ENCODE measurements around the gene ANGPT4. TPM values are rescaled to one million over a fixed set of nuclear protein-coding genes. Genes with fewer than 3 reads are reported as not detected.

Gene ANGPT4
- polyA plus RNA-seq, 4 donors = 0.01 to 0.70 TPM; not detected in 2

- H3K4me1 ChIP-seq (ENCODE audit: control insufficient read depth in 3 of 3, insufficient read depth in 2 of 3, low read depth in 1 of 3, low read length in 2 of 3) = peaks cover 0 to 14% (median 11%) of the 10 kb centered on the region in 3 donors
- WGBS, 3 donors = 59 to 91% (median 70%) methylated on average over 4 of the region's 4 CpGs
Measured at GRCh38 chr20:824490-824889, 91.6 kb downstream of the ANGPT4 start.

GRCh38 chr20:823574-823902, 92.6 kb downstream of the ANGPT4 start:
- Histone ChIP-seq H3K27ac (ENCODE audit: low read depth in 1 of 3, low read length in 2 of 3) (no peak overlapping the region), H3K27me3 (ENCODE audit: control insufficient read depth in 3 of 3, insufficient read depth in 3 of 3, low read length in 3 of 3) (no peaks in the 10 kb centered on the region), H3K36me3 (ENCODE audit: control insufficient read depth in 3 of 3, insufficient read depth in 2 of 3, low read depth in 1 of 3, low read length in 3 of 3) (no peaks in the 10 kb centered on the region), H3K9me3 (ENCODE audit: control insufficient read depth in 2 of 2, insufficient read depth in 1 of 2, low read depth in 1 of 2, low read length in 1 of 2) (no peaks in the 10 kb centered on the region), H3K4me3 (ENCODE audit: low read depth in 1 of 3, low read length in 3 of 3) (no peak overlapping the region), H3K4me1 (ENCODE audit: control insufficient read depth in 3 of 3, insufficient read depth in 2 of 3, low read depth in 1 of 3, low read length in 2 of 3) (peaks cover 0 to 11% (median 6%) of the 10 kb centered on the region in 3 donors)
- FAIRE-seq = no peak
- DNase-seq = no peak
- WGBS, 3 donors = 54 to 76% (median 69%) methylated on average over 4 of the region's 4 CpGs

More at GRCh38 chr20:824490-824889, 91.6 kb downstream of the ANGPT4 start:
- H3K4me3 ChIP-seq (ENCODE audit: low read depth in 1 of 3, low read length in 3 of 3) = no peak overlapping the region
- no peak overlapping the region for H3K27ac ChIP-seq (ENCODE audit: low read depth in 1 of 3, low read length in 2 of 3)
- H3K27me3 ChIP-seq (ENCODE audit: control insufficient read depth in 3 of 3, insufficient read depth in 3 of 3, low read length in 3 of 3) = no peaks in the 10 kb centered on the region
- no peaks in the 10 kb centered on the region for H3K36me3 ChIP-seq (ENCODE audit: control insufficient read depth in 3 of 3, insufficient read depth in 2 of 3, low read depth in 1 of 3, low read length in 3 of 3)
- FAIRE-seq = no peak
- DNase-seq = no peak
- H3K9me3 ChIP-seq (ENCODE audit: control insufficient read depth in 2 of 2, insufficient read depth in 1 of 2, low read depth in 1 of 2, low read length in 1 of 2) = no peaks in the 10 kb centered on the region

DNA sequence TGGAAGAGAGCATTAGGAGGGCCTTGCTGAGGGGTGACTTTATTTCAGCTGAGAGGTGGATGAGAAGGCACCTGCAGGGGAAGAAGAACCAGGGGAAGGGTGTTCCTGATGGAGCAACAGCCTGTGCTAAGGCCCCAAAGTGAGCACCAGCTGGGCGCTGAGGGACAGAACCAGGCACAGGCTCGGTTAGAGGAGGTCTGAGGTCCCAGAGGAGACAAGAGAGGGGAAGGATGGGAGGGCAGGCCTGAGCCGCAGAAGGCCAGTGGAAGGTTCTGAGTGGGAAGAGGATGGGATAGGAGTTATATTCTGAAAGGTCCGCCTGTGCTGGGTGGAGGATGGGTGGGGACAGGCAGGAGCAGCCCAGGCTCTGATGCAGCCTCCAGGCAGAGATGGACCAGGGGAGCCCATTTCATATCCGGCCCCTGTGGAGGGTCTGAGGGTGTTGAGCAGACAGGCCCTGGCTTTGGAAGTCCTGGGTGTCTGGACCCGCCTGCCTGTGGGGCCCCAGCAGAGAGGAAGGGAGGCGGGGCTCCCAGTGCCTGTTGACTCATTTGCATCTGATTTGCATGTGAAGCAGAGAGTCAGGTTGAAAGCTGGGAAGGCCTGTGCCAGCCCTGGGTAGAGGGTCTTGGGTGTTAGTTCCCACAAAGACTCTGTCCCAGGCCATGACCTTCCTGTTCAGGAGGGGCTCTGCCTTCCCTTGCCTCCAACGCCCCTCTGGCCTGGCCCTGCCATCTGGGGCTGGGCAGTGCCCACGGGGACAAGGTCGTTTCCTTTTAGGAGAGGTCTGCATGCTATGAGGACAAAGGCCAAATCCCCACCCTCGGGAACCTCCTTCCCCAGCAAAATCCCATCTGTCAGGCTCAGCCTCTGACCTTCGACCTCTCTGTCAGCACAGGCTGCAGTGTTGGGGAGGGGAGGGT, 93.2 kb downstream of the ANGPT4 start:
- FAIRE-seq (no peak), DNase-seq (peak; percentile 28 to 82)
- WGBS, 3 donors = 42 to 62% (median 57%) methylated on average over 11 to 12 of the region's 12 CpGs
- H3K27me3 ChIP-seq (ENCODE audit: control insufficient read depth in 3 of 3, insufficient read depth in 3 of 3, low read length in 3 of 3) = no peaks in the 10 kb centered on the region
- peaks cover 0 to 11% (median 6%) of the 10 kb centered on the region in 3 donors for H3K4me1 ChIP-seq (ENCODE audit: control insufficient read depth in 3 of 3, insufficient read depth in 2 of 3, low read depth in 1 of 3, low read length in 2 of 3)
- no peaks in the 10 kb centered on the region for H3K36me3 ChIP-seq (ENCODE audit: control insufficient read depth in 3 of 3, insufficient read depth in 2 of 3, low read depth in 1 of 3, low read length in 3 of 3)
- H3K9me3 ChIP-seq (ENCODE audit: control insufficient read depth in 2 of 2, insufficient read depth in 1 of 2, low read depth in 1 of 2, low read length in 1 of 2) = no peaks in the 10 kb centered on the region
- H3K4me3 ChIP-seq (ENCODE audit: low read depth in 1 of 3, low read length in 3 of 3) = no peak overlapping the region
- H3K27ac ChIP-seq (ENCODE audit: low read depth in 1 of 3, low read length in 2 of 3) = no peak overlapping the region

- no peak overlapping the region for H3K4me3 ChIP-seq (ENCODE audit: low read depth in 1 of 3, low read length in 3 of 3)
- no peaks in the 10 kb centered on the region for H3K27me3 ChIP-seq (ENCODE audit: control insufficient read depth in 3 of 3, insufficient read depth in 3 of 3, low read length in 3 of 3)
- no peak overlapping the region for H3K27ac ChIP-seq (ENCODE audit: low read depth in 1 of 3, low read length in 2 of 3)
- FAIRE-seq (no peak), DNase-seq (no peak)
- WGBS, 3 donors = 87 to 91% (median 88%) methylated on average over 3 of the region's 3 CpGs
- H3K36me3 ChIP-seq (ENCODE audit: control insufficient read depth in 3 of 3, insufficient read depth in 2 of 3, low read depth in 1 of 3, low read length in 3 of 3) = no peaks in the 10 kb centered on the region
- H3K9me3 ChIP-seq (ENCODE audit: control insufficient read depth in 2 of 2, insufficient read depth in 1 of 2, low read depth in 1 of 2, low read length in 1 of 2) = no peaks in the 10 kb centered on the region
- peaks cover 0 to 11% (median 6%) of the 10 kb centered on the region in 3 donors for H3K4me1 ChIP-seq (ENCODE audit: control insufficient read depth in 3 of 3, insufficient read depth in 2 of 3, low read depth in 1 of 3, low read length in 2 of 3)
Measured at GRCh38 chr20:821731-822065, 94.4 kb downstream of the ANGPT4 start.

- no peak for FAIRE-seq
- Histone ChIP-seq H3K4me1 (ENCODE audit: control insufficient read depth in 3 of 3, insufficient read depth in 2 of 3, low read depth in 1 of 3, low read length in 2 of 3) (peaks cover 0 to 11% (median 6%) of the 10 kb centered on the region in 3 donors), H3K4me3 (ENCODE audit: low read depth in 1 of 3, low read length in 3 of 3) (no peak overlapping the region), H3K27ac (ENCODE audit: low read depth in 1 of 3, low read length in 2 of 3) (no peak overlapping the region), H3K27me3 (ENCODE audit: control insufficient read depth in 3 of 3, insufficient read depth in 3 of 3, low read length in 3 of 3) (no peaks in the 10 kb centered on the region), H3K9me3 (ENCODE audit: control insufficient read depth in 2 of 2, insufficient read depth in 1 of 2, low read depth in 1 of 2, low read length in 1 of 2) (no peaks in the 10 kb centered on the region), H3K36me3 (ENCODE audit: control insufficient read depth in 3 of 3, insufficient read depth in 2 of 3, low read depth in 1 of 3, low read length in 3 of 3) (no peaks in the 10 kb centered on the region)
- WGBS, 3 donors = 75 to 82% (median 81%) methylated on average over 6 of the region's 6 CpGs
- DNase-seq = no peak
Measured at GRCh38 chr20:821046-821730, 94.9 kb downstream of the ANGPT4 start.

DNA sequence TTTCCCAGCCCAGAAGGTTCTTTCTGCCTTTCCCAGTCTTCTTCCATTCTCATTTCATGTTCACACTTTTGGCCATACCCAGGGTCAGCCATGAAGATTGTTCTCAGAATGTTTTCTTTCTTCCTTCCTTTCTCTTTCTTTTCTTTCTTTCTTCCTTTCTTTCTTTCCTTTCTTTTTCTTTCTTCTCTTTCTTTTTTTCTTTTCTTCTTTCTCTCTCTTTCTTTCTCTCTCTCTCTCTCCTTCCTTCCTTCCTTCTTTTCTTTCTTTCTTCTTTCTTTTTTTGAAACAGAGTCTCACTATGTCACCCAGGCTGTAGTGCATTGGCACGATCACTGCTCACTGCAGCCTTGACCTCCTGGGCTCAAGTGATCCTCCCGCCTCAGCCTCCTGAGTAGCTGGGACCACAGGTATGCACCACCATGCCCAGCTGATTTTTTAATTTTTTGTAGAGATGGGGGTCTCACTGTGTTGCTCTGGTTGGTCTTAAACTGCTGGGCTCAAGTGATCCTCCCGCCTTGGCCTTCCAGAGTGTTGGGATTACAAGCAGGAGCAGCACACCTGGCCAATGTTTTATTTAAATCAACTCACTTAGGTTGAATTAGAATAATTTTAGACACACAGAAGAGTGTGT, 95.7 kb downstream of the ANGPT4 start:
- no peaks in the 10 kb centered on the region for H3K36me3 ChIP-seq (ENCODE audit: control insufficient read depth in 3 of 3, insufficient read depth in 2 of 3, low read depth in 1 of 3, low read length in 3 of 3)
- 94 to 96% (median 94%) methylated on average over 3 of the region's 3 CpGs for WGBS, 3 donors
- DNase-seq = no peak
- H3K4me1 ChIP-seq (ENCODE audit: control insufficient read depth in 3 of 3, insufficient read depth in 2 of 3, low read depth in 1 of 3, low read length in 2 of 3) = peaks cover 0 to 11% (median 6%) of the 10 kb centered on the region in 3 donors
- H3K4me3 ChIP-seq (ENCODE audit: low read depth in 1 of 3, low read length in 3 of 3) = no peak overlapping the region
- H3K9me3 ChIP-seq (ENCODE audit: control insufficient read depth in 2 of 2, insufficient read depth in 1 of 2, low read depth in 1 of 2, low read length in 1 of 2) = no peaks in the 10 kb centered on the region
- H3K27me3 ChIP-seq (ENCODE audit: control insufficient read depth in 3 of 3, insufficient read depth in 3 of 3, low read length in 3 of 3) = no peaks in the 10 kb centered on the region
- no peak for FAIRE-seq
- H3K27ac ChIP-seq (ENCODE audit: low read depth in 1 of 3, low read length in 2 of 3) = no peak overlapping the region

Other genes with a start within 250 kb of the ANGPT4 start
- not detected for gene SCRT2, start 240.5 kb downstream of the ANGPT4 start, polyA plus RNA-seq
- gene SLC52A3, start 147.8 kb downstream of the ANGPT4 start, polyA plus RNA-seq = 10 to 100 TPM in 2 of 4 donors, 1 to 10 TPM in 2; 8.5 to 22.1 (median 14.7) TPM
- gene FAM110A, start 82.6 kb downstream of the ANGPT4 start, polyA plus RNA-seq = 10 to 100 TPM in 3 of 4 donors, 1 to 10 TPM in 1; 7.6 to 14.1 (median 11.7) TPM
- under 1 TPM in 2 of 4 donors, not detected in 2; 0.19 to 0.31 TPM for gene RSPO4, start 86.0 kb upstream of the ANGPT4 start, polyA plus RNA-seq
- gene PSMF1, start 202.3 kb upstream of the ANGPT4 start, polyA plus RNA-seq = 100 to 1,000 TPM in 1 of 4 donors, 10 to 100 TPM in 3; 43.6 to 118 (median 62.7) TPM